GM23248 (cell line): ENCODE results near the gene AIRE. TPM values are rescaled to one million over a fixed set of nuclear protein-coding genes. Genes with fewer than 3 reads are reported as not detected.
"Not testable (repeated sequence)": the region's sequence is repeated elsewhere in the genome, so short reads cannot be mapped to it uniquely, and the experiment has no call there.

ENCODE experiments used
- DNase-seq: peaks from one replicate; pipeline ENCODE4 v3.0.0-alpha.2; 2015
- H2AFZ ChIP-seq: fragments of 200-600 bp; sonication (generic); 2 replicates; pipeline ENCODE4 v1.6.1; 2016; ENCODE audit warnings: antibody characterized with exemption
- H3F3A ChIP-seq: fragments of 200-600 bp; sonication (generic); 2 replicates; pipeline ENCODE4 v1.6.1; 2016; ENCODE audit warnings: mild to moderate bottlenecking, antibody characterized with exemption, mixed run types; ENCODE audit not compliant: insufficient read depth
- H3K27ac ChIP-seq: fragments of 200-600 bp; sonication (generic); 2 replicates; pipeline ENCODE4 v1.5.1; 2016; ENCODE audit warnings: mild to moderate bottlenecking
- H3K27me3 ChIP-seq: fragments of 200-600 bp; sonication (generic); replicated peaks from 2 replicates; pipeline ENCODE4 v1.6.1; 2016; ENCODE audit warnings: mild to moderate bottlenecking; ENCODE audit not compliant: insufficient read depth
- H3K36me3 ChIP-seq: fragments of 200-600 bp; sonication (generic); 2 replicates; pipeline ENCODE4 v1.6.1; 2016; ENCODE audit warnings: low read depth, mild to moderate bottlenecking
- H3K4me1 ChIP-seq: fragments of 200-600 bp; sonication (generic); 2 replicates; pipeline ENCODE4 v1.6.1; 2016; ENCODE audit warnings: mild to moderate bottlenecking; ENCODE audit not compliant: insufficient read depth
- H3K4me2 ChIP-seq: fragments of 200-600 bp; sonication (generic); one replicate; pipeline ENCODE4 v1.6.1; 2016; ENCODE audit warnings: mild to moderate bottlenecking; ENCODE audit not compliant: unreplicated experiment
- H3K4me3 ChIP-seq: fragments of 200-600 bp; sonication (generic); 2 replicates; pipeline ENCODE4 v1.5.1; 2016; ENCODE audit warnings: mild to moderate bottlenecking
- H3K79me2 ChIP-seq: fragments of 200-600 bp; sonication (generic); 2 replicates; pipeline ENCODE4 v1.6.1; 2016; ENCODE audit warnings: mild to moderate bottlenecking; ENCODE audit not compliant: insufficient read depth
- H3K9ac ChIP-seq: fragments of 200-600 bp; sonication (generic); 2 replicates; pipeline ENCODE4 v1.6.1; 2016; ENCODE audit warnings: mild to moderate bottlenecking
- H3K9me2 ChIP-seq: fragments of 200-600 bp; sonication (generic); 2 replicates; pipeline ENCODE4 v1.6.1; 2016; ENCODE audit warnings: mixed run types, mild to moderate bottlenecking, moderate library complexity; ENCODE audit not compliant: insufficient read depth
- H3K9me3 ChIP-seq: fragments of 200-600 bp; sonication (generic); one replicate; pipeline ENCODE4 v1.6.1; 2017; ENCODE audit warnings: low read depth
- H4K20me1 ChIP-seq: fragments of 200-600 bp; sonication (generic); 2 replicates; pipeline ENCODE4 v1.6.0; 2016; ENCODE audit not compliant: insufficient read depth
- EZH2 ChIP-seq: fragments of 200-600 bp; sonication (generic); IDR thresholded peaks from 2 replicates; pipeline ENCODE4 v1.6.1; 2018; ENCODE audit warnings: antibody characterized with exemption, mild to moderate bottlenecking; ENCODE audit not compliant: insufficient read depth, poor library complexity, severe bottlenecking
- EZH2phosphoT487 ChIP-seq: fragments of 200-600 bp; sonication (generic); IDR thresholded peaks from 2 replicates; pipeline ENCODE4 v1.6.1; 2018; ENCODE audit warnings: antibody characterized with exemption, moderate library complexity, mild to moderate bottlenecking, low read depth; ENCODE audit not compliant: insufficient read depth
- WGBS, 2 experiments: methylation state at CpG; one replicate each; pipeline ENCODE4 v1.1.6; 2015 to 2017; ENCODE audit warnings: low lambda C conversion rate in 2 of 2, low coverage in 1 of 2; ENCODE audit errors: missing lambda C conversion rate in 2 of 2; 5-methylcytosine and 5-hydroxymethylcytosine counted together
- in situ Hi-C: fragments of 300-500 bp; cut with MboI; formaldehyde crosslinking; loops from 2 replicates; pipeline ENCODE4 v1.15.0; 2020
- polyA plus RNA-seq: library from polyadenylated mRNA; unstranded; fragments of >200 nt; fragmentation: Nextera tagmentation; extraction: Ambion mirVana; gene quantifications from 2 replicates; pipeline ENCODE4 v1.2.1, GENCODE V29; 2016
- total RNA-seq: library from RNA; depleted of rRNA; stranded (reverse); fragments of >200 nt; shearing (Covaris generic); gene quantifications from 2 replicates; pipeline ENCODE4 v1.2.3, GENCODE V29; 2014

Gene AIRE
- total and polyA plus RNA-seq, 2 experiments from 2014 or later, result not detected

GRCh38 chr21:44337941-44338895, 52.5 kb downstream of the AIRE start:
- no peak for TF ChIP-seq EZH2
- H3K9ac ChIP-seq, result peak overlapping the region; percentile 56

DNA sequence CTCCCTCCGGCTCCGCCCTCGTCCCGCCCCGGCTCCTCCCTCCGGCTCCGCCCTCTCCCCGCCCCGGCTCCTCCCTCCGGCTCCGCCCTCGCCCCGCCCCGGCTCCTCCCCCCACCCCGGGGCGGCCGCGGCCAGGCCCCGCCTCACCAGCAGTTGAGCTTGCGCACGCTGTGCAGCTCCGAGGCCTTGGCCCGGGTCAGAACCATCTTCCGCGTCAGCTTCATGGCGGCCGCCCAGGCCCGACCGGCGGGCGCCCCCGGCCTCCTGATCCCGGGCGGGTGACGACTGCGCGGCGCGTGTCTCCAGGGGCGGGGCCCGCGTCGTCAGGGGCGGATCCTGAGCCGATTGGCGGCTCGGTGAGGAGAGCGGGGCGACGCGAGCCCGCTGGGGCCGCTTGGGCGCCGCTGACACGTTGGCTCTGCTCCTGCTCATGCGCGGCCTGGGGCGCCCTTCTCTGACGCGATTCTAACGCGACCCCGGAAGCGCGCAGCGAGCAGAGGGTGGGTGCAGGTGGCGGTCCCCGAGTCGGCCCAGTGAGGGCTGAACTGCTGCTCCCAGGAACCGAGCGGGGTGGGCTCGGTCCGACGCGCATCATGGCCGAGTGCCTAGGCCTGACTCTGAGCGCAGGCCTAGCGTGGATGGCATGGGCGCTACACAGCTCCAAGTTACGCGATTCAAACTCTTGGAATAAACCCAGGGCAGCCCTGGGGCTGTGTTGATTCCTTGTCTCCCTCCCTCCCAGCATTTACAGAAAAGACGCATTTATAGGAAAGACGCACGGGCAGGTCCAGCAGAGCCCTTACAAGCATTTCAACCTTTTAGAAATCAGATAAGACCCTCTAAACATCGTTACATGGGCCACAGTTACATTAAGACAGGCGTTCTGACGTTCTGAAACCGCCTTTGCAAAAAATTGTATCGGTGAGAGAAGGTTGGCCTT, 53.6 kb downstream of the AIRE start, which contains the start of gene CFAP410:
Gene CFAP410, minus strand, starts transcription at position 420 of the 940 bp plus-strand sequence. Its CDS starts 196 bp downstream, at position 224.
- Histone ChIP-seq H3K36me3 (no peaks in the 10 kb centered on the region), H3K9me2 (no peaks in the 10 kb centered on the region), H3K4me3 (peak within 1 kb of the TSS; percentile 98), H3K9me3 (no peaks in the 10 kb centered on the region), H2AFZ (peak within 1 kb of the TSS; percentile 81), H3K79me2 (no peaks in the 10 kb centered on the region), H3K27me3 (no peaks in the 10 kb centered on the region), H3K9ac (peak within 1 kb of the TSS; percentile 99), H4K20me1 (no peaks in the 10 kb centered on the region), H3K4me2 (peak within 1 kb of the TSS; percentile 98), H3K27ac (peak within 1 kb of the TSS; percentile 97), H3K4me1 (peaks cover 11% of the 10 kb centered on the region), H3F3A (peaks cover 20% of the 10 kb centered on the region)
- WGBS, 2 experiments, result 1% methylated on average over 65 of the region's 90 CpGs
- peak; percentile 97 for DNase-seq
- TF ChIP-seq EZH2phosphoT487, result no peak
- no peak for TF ChIP-seq EZH2
- in situ Hi-C loops, result no loop called here

More at GRCh38 chr21:44337941-44338895, 52.5 kb downstream of the AIRE start:
- peak; percentile 74 for DNase-seq
- peak overlapping the region; percentile 55 for H2AFZ ChIP-seq
- H3K27me3 ChIP-seq, result no peaks in the 10 kb centered on the region
- H3K9me2 ChIP-seq, result no peaks in the 10 kb centered on the region
- H3K4me1 ChIP-seq, result peaks cover 11% of the 10 kb centered on the region
- H3K4me3 ChIP-seq, result peak overlapping the region; percentile 69
- peaks cover 20% of the 10 kb centered on the region for H3F3A ChIP-seq
- H3K4me2 ChIP-seq, result peak overlapping the region; percentile 70
- in situ Hi-C loops, result no loop called here
- peak overlapping the region; percentile 39 for H3K27ac ChIP-seq
- H3K79me2 ChIP-seq, result no peaks in the 10 kb centered on the region
- 3 to 5% methylated on average over 17 to 44 of the region's 47 CpGs for WGBS, 2 experiments
- no peaks in the 10 kb centered on the region for H3K36me3 ChIP-seq
- H4K20me1 ChIP-seq, result no peaks in the 10 kb centered on the region
- H3K9me3 ChIP-seq, result no peaks in the 10 kb centered on the region

DNA sequence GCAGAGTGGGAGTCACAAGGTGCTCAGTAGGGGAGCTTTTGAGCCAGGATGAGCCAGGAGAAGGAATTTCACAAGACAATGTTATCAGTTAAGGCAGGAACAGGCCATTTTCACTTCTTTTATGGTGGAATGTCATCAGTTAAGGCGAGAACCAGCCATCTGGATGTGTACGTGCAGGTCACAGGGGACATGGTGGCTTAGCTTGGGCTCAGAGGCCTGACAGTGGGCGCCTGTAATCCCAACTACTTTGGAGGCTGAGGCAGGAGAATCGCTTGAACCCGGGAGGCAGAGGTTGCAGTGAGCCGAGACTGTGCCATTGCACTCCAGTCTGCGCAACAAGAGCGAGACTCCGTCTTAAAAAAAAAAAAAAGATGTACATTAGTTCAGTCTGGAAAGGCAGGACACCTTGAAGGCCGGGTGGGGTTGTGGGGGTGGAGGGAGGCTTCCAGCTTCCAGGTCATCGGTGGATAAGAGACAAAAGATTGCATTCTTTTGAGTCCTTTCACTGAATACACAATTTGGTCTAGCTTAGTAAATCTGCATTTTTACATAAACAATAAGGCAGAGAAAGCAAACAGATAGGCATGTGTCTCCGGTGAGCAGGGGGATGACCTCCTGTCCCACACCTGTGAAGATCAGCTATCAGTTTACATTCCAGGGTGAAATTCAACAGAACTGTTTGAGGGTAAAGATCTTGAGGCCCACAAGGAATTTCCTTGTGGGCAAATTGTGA, 56.2 kb downstream of the AIRE start:
- in situ Hi-C loops, H3K9me2 ChIP-seq, H2AFZ ChIP-seq, DNase-seq, H3K79me2 ChIP-seq, H3K9ac ChIP-seq, H3K36me3 ChIP-seq, H3K9me3 ChIP-seq, H3K27me3 ChIP-seq, H3K27ac ChIP-seq, H4K20me1 ChIP-seq, H3K4me2 ChIP-seq, H3K4me3 ChIP-seq: not testable (repeated sequence)
- WGBS, 2 experiments, result 57 to 70% methylated on average over 11 to 12 of the region's 12 CpGs
- Histone ChIP-seq H3F3A (peaks cover 20% of the 10 kb centered on the region), H3K4me1 (peaks cover 11% of the 10 kb centered on the region)

- 63 to 67% methylated on average over 8 of the region's 8 CpGs for WGBS, 2 experiments
- H3K79me2 ChIP-seq, in situ Hi-C loops: not testable (repeated sequence)
These were observed 57.3 kb downstream of the AIRE start for GRCh38 chr21:44342981-44343380.

More at GRCh38 chr21:44342981-44343380, 57.3 kb downstream of the AIRE start:
- not testable (repeated sequence) for H4K20me1 ChIP-seq, H3K4me2 ChIP-seq, H3K9me3 ChIP-seq, H3K9ac ChIP-seq, H3F3A ChIP-seq, DNase-seq, H3K9me2 ChIP-seq, H3K36me3 ChIP-seq, H3K27ac ChIP-seq, H2AFZ ChIP-seq, H3K4me3 ChIP-seq, H3K4me1 ChIP-seq, H3K27me3 ChIP-seq
